ENCODE results near the gene GNE. TPM values are rescaled to one million over a fixed set of nuclear protein-coding genes. Genes with fewer than 3 reads are reported as not detected.

GNE gene
- total RNA-seq = 18.1 and 25.2 TPM in 2 replicates

GRCh38 chr9:36258208-36258995, at the start of gene GNE:
TSS of gene GNE (minus strand) at chr9:36258448. CDS start at chr9:36249355, 9,093 bp downstream.

GRCh38 chr9:36190388-36191289, 67.6 kb downstream of the GNE start, which contains the start of gene CLTA:
TSS of gene CLTA (plus strand) at chr9:36190921. CDS start at chr9:36191057, 136 bp downstream.

GRCh38 chr9:36169166-36169565, 89.1 kb downstream of the GNE start, which contains the start of gene CCIN:
TSS of gene CCIN (plus strand) at chr9:36169388. CDS start at chr9:36169503, 115 bp downstream.

Other genes with a start within 250 kb of the GNE start
- gene RECK, start 221.5 kb downstream of the GNE start, total RNA-seq = 0.64 and 1.7 TPM in 2 replicates
- under 0.01 and 14.5 TPM in 2 replicates for gene GLIPR2, start 121.7 kb downstream of the GNE start, total RNA-seq
- gene CCIN, start 89.1 kb downstream of the GNE start, total RNA-seq = 1.4 TPM in 1 of 2 replicates, not detected in the other
- 353 and 421 TPM in 2 replicates for gene CLTA, start 67.5 kb downstream of the GNE start, total RNA-seq
- gene RNF38, start 141.8 kb upstream of the GNE start, total RNA-seq = 5.1 and 7.5 TPM in 2 replicates